Astrocyte (in vitro differentiated cells and primary cell): ENCODE results near the gene APOBEC3A. TPM values are rescaled to one million over a fixed set of nuclear protein-coding genes. Genes with fewer than 3 reads are reported as not detected.
A peak's percentile ranks its signal among the peaks of the same experiment; 100 is the strongest.

Experiments
- DNase-seq: peaks from one replicate; pipeline ENCODE4 v3.0.0-alpha.2; 2010; ENCODE audit warnings: low read depth
- FAIRE-seq: peaks from 2 replicates; lab custom pipeline; 2011; peaks lifted over from hg19 to GRCh38; lab: Jason Lieb, UNC
- H2AFZ ChIP-seq: 2 replicates; pipeline ENCODE4 v1.6.0; 2012; ENCODE audit warnings: low read depth, low read length, inconsistent platforms
- H3K27ac ChIP-seq: 2 replicates; pipeline ENCODE4 v1.5.1; 2011; ENCODE audit warnings: low read depth, low read length, inconsistent platforms
- H3K27me3 ChIP-seq: 2 replicates; pipeline ENCODE4 v1.6.0; 2011; ENCODE audit warnings: low read length, inconsistent platforms; ENCODE audit not compliant: insufficient read depth
- H3K36me3 ChIP-seq: 2 replicates; pipeline ENCODE4 v1.5.1; 2011; ENCODE audit warnings: low read length, inconsistent platforms; ENCODE audit not compliant: insufficient read depth
- H3K4me1 ChIP-seq: 2 replicates; pipeline ENCODE4 v1.5.1; 2011; ENCODE audit warnings: low read length, inconsistent platforms; ENCODE audit not compliant: insufficient read depth
- H3K4me2 ChIP-seq: 2 replicates; pipeline ENCODE4 v1.6.0; 2012; ENCODE audit warnings: low read length, inconsistent platforms
- H3K4me3 ChIP-seq: 2 replicates; pipeline ENCODE4 v1.5.1; 2011; ENCODE audit warnings: low read depth, mild to moderate bottlenecking, low read length, inconsistent platforms; ENCODE audit not compliant: insufficient read depth
- H3K79me2 ChIP-seq: 2 replicates; pipeline ENCODE4 v1.6.0; 2012; ENCODE audit warnings: mild to moderate bottlenecking, low read length, inconsistent platforms; ENCODE audit not compliant: insufficient read depth
- H3K9ac ChIP-seq: 2 replicates; pipeline ENCODE4 v1.6.0; 2012; ENCODE audit warnings: mild to moderate bottlenecking, low read length, inconsistent platforms
- H3K9me3 ChIP-seq: 2 replicates; pipeline ENCODE4 v1.5.1; 2012; ENCODE audit warnings: low read depth, mild to moderate bottlenecking, low read length, inconsistent platforms; ENCODE audit not compliant: insufficient read depth
- H4K20me1 ChIP-seq: 2 replicates; pipeline ENCODE4 v1.6.0; 2012; ENCODE audit warnings: low read length, inconsistent platforms; ENCODE audit not compliant: insufficient read depth
- H3K27ac Mint-ChIP-seq: one replicate; pipeline ENCODE4 v1.8.0; 2021; ENCODE audit warnings: mild to moderate bottlenecking, mixed read lengths; ENCODE audit not compliant: unreplicated experiment
- H3K27me3 Mint-ChIP-seq: one replicate; pipeline ENCODE4 v1.8.0; 2021; ENCODE audit warnings: low read depth, mixed read lengths; ENCODE audit not compliant: unreplicated experiment
- H3K36me3 Mint-ChIP-seq: one replicate; pipeline ENCODE4 v1.8.0; 2021; ENCODE audit warnings: low read depth, mixed read lengths; ENCODE audit not compliant: unreplicated experiment
- H3K4me1 Mint-ChIP-seq: one replicate; pipeline ENCODE4 v1.8.0; 2021; ENCODE audit warnings: low read depth, mixed read lengths; ENCODE audit not compliant: unreplicated experiment
- H3K4me3 Mint-ChIP-seq: one replicate; pipeline ENCODE4 v1.8.0; 2021; ENCODE audit warnings: mild to moderate bottlenecking, moderate library complexity, mixed read lengths; ENCODE audit not compliant: unreplicated experiment
- H3K9me3 Mint-ChIP-seq: one replicate; pipeline ENCODE4 v1.8.0; 2021; ENCODE audit warnings: mild to moderate bottlenecking, mixed read lengths; ENCODE audit not compliant: unreplicated experiment
- EZH2 ChIP-seq: IDR thresholded peaks from 2 replicates; pipeline ENCODE4 v1.6.1; 2012; ENCODE audit warnings: mild to moderate bottlenecking, low read length, inconsistent platforms; ENCODE audit not compliant: insufficient read depth
- total RNA-seq: library from RNA; stranded (reverse); gene quantifications from 2 replicates; pipeline ENCODE4 v1.2.1, GENCODE V29; 2021
- TF ChIP-seq, protein P1 (sequence below): IDR thresholded peaks from 2 replicates; pipeline ENCODE4 v1.5.1; 2011; ENCODE audit warnings: low read depth, mild to moderate bottlenecking, inconsistent platforms, low read length, moderate library complexity; ENCODE audit not compliant: insufficient read depth

The APOBEC3A gene
- total RNA-seq, 1 donor from 2014 or later, result not detected

GRCh38 chr22:38996105-38996504 is 38.7 kb downstream of the APOBEC3A start:
- H3K27ac Mint-ChIP-seq, result no peak overlapping the region
- Histone ChIP-seq H3K9ac (no peak overlapping the region), H3K36me3 (no peaks in the 10 kb centered on the region), H3K4me1 (no peaks in the 10 kb centered on the region), H2AFZ (no peak overlapping the region), H3K4me2 (no peak overlapping the region), H3K9me3 (no peaks in the 10 kb centered on the region), H3K27me3 (peaks cover 7% of the 10 kb centered on the region), H3K27ac (no peak overlapping the region), H3K4me3 (no peak overlapping the region), H3K79me2 (no peaks in the 10 kb centered on the region), H4K20me1 (no peaks in the 10 kb centered on the region)
- peaks cover 1% of the 10 kb centered on the region for H3K9me3 Mint-ChIP-seq
- no peaks in the 10 kb centered on the region for H3K36me3 Mint-ChIP-seq
- no peak overlapping the region for H3K4me3 Mint-ChIP-seq
- DNase-seq (no peak), FAIRE-seq (no peak)
- H3K4me1 Mint-ChIP-seq, result peaks cover 4% of the 10 kb centered on the region
- peaks cover 23% of the 10 kb centered on the region for H3K27me3 Mint-ChIP-seq
- no peak for TF ChIP-seq EZH2
- TF ChIP-seq, protein P1, sequence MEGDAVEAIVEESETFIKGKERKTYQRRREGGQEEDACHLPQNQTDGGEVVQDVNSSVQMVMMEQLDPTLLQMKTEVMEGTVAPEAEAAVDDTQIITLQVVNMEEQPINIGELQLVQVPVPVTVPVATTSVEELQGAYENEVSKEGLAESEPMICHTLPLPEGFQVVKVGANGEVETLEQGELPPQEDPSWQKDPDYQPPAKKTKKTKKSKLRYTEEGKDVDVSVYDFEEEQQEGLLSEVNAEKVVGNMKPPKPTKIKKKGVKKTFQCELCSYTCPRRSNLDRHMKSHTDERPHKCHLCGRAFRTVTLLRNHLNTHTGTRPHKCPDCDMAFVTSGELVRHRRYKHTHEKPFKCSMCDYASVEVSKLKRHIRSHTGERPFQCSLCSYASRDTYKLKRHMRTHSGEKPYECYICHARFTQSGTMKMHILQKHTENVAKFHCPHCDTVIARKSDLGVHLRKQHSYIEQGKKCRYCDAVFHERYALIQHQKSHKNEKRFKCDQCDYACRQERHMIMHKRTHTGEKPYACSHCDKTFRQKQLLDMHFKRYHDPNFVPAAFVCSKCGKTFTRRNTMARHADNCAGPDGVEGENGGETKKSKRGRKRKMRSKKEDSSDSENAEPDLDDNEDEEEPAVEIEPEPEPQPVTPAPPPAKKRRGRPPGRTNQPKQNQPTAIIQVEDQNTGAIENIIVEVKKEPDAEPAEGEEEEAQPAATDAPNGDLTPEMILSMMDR, result no peak

- H3K79me2 ChIP-seq, result no peaks in the 10 kb centered on the region
- H4K20me1 ChIP-seq, result no peaks in the 10 kb centered on the region
- no peaks in the 10 kb centered on the region for H3K36me3 ChIP-seq
- H3K27ac ChIP-seq, result no peak overlapping the region
- Mint-ChIP-seq H3K27me3 (peaks cover 21% of the 10 kb centered on the region), H3K27ac (no peak overlapping the region), H3K36me3 (no peaks in the 10 kb centered on the region), H3K4me3 (no peak overlapping the region), H3K4me1 (peaks cover 4% of the 10 kb centered on the region), H3K9me3 (peaks cover 1% of the 10 kb centered on the region)
- peaks cover 7% of the 10 kb centered on the region for H3K27me3 ChIP-seq
- no peak overlapping the region for H2AFZ ChIP-seq
- no peak overlapping the region for H3K9ac ChIP-seq
- no peaks in the 10 kb centered on the region for H3K4me1 ChIP-seq
- H3K4me3 ChIP-seq, result no peak overlapping the region
- H3K4me2 ChIP-seq, result no peak overlapping the region
- no peak for TF ChIP-seq EZH2
- TF ChIP-seq, protein P1, result no peak
- H3K9me3 ChIP-seq, result no peaks in the 10 kb centered on the region
- no peak for DNase-seq
- FAIRE-seq, result no peak
Measured at GRCh38 chr22:38997518-38997917, 40.1 kb downstream of the APOBEC3A start.

GRCh38 chr22:39003165-39003638 is 45.8 kb downstream of the APOBEC3A start:
- no peak overlapping the region for H3K4me3 Mint-ChIP-seq
- H3K9me3 ChIP-seq, result no peaks in the 10 kb centered on the region
- H3K9me3 Mint-ChIP-seq, result peaks cover 1% of the 10 kb centered on the region
- TF ChIP-seq EZH2, result no peak
- TF ChIP-seq, protein P1, result peak; percentile 69
- H3K79me2 ChIP-seq, result no peaks in the 10 kb centered on the region
- DNase-seq (peak; percentile 72), FAIRE-seq (no peak)
- H3K36me3 ChIP-seq, result no peaks in the 10 kb centered on the region
- H4K20me1 ChIP-seq, result no peaks in the 10 kb centered on the region
- peak overlapping the region; percentile 74 for H2AFZ ChIP-seq
- H3K27ac ChIP-seq, result no peak overlapping the region
- H3K4me1 Mint-ChIP-seq, result no peaks in the 10 kb centered on the region
- H3K4me2 ChIP-seq, result peak overlapping the region; percentile 9
- H3K27me3 ChIP-seq, result peaks cover 7% of the 10 kb centered on the region
- no peak overlapping the region for H3K4me3 ChIP-seq
- H3K4me1 ChIP-seq, result peaks cover 4% of the 10 kb centered on the region
- no peak overlapping the region for H3K27ac Mint-ChIP-seq
- H3K9ac ChIP-seq, result no peak overlapping the region
- H3K36me3 Mint-ChIP-seq, result no peaks in the 10 kb centered on the region
- peaks cover 11% of the 10 kb centered on the region for H3K27me3 Mint-ChIP-seq
